HT1080 (cell line): ENCODE results near the gene CFAP107. TPM values are rescaled to one million over a fixed set of nuclear protein-coding genes. Genes with fewer than 3 reads are reported as not detected.

Experiments used
- DNase-seq: peaks from one replicate; pipeline ENCODE4 v3.0.0-alpha.2; 2015; ENCODE audit warnings: low read depth
- total RNA-seq: library from RNA; depleted of rRNA; stranded (reverse); fragments of >200 nt; shearing (Covaris generic); gene quantifications from 2 replicates; pipeline ENCODE4 v1.2.3, GENCODE V29; 2014

Gene CFAP107
- total RNA-seq, 1 experiment from 2014 or later: not detected

DNA sequence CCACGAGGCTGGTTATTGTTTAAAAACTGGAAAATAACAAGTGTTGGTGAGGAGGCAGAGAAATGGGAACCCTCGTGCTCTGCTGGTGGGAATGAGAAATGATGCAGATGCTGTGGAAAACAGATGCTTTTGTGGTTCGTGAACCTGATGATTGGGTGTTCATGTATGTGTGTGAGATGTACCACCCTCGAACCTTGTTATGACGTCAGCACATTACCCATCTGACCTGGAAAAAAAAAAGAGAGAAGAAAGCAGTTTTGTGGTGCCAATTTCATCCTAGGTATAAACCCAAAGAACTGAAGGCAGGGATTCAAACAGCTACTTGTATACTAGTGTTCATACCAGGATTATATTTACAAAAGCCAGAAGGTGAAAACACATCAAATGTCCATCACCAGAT, 6.4 kb upstream of the CFAP107 start:
- DNase-seq: no peak

GRCh38 chr1:12741946-12742345, 4.1 kb upstream of the CFAP107 start:
- DNase-seq: no peak

- no peak for DNase-seq
Measured at GRCh38 chr1:12745126-12745991, 641 bp upstream of the CFAP107 start.

- no peak for DNase-seq
Measured at GRCh38 chr1:12748778-12749355, 2.9 kb downstream of the CFAP107 start.

DNA sequence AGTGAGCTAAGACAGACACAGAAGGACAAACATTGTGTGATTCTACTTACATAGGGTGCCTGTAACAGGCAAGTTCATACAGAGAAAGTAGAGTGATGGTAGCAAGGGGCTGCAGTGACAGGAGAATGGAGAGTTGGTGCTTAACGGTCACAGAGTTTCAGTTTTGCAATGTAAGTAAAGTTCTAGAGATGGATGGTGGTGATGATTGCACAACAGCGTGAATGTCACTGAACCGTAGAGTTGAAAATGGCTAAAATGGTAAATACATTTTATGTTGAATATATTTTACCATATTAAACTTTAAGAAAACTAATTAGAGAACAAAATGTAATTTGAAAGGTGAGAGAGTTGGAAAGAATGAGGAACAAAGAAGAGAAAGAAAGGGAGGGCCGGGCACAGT, 8.7 kb downstream of the CFAP107 start:
- no peak for DNase-seq

GRCh38 chr1:12756273-12756672, 10.3 kb downstream of the CFAP107 start:
- no peak for DNase-seq

DNA sequence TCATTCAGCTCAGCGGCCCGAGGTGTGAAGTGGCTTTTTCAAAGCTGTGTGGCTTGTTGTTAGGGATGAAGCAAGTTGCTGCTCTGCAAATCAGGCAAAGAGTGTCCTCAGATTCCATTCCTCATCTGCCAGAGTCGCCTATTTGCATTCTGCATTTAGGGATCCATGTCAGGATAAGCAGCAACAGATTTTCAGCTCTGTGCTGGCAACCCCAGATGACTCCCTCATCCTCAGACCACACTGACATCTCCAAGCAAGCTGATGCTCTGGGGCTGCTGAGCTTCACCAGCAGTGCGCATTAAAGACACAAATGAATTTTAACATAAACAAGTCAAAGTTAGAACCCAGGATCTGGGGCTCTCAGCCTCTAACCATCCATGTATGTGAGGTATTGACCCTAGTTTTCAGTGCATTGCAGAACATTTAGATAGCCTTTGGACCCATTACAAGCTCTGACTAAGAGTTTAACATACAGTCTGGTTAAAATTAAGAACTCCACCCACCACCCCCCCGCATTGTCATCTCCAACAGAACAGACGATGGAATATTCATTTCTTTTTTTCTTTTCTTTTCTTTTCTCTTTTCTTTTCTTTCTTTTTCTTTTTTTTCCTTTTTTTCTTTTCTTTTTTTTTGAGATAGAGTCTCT, 10.9 kb downstream of the CFAP107 start:
- no peak for DNase-seq

GRCh38 chr1:12757836-12758235, 11.8 kb downstream of the CFAP107 start:
- no peak for DNase-seq

DNA sequence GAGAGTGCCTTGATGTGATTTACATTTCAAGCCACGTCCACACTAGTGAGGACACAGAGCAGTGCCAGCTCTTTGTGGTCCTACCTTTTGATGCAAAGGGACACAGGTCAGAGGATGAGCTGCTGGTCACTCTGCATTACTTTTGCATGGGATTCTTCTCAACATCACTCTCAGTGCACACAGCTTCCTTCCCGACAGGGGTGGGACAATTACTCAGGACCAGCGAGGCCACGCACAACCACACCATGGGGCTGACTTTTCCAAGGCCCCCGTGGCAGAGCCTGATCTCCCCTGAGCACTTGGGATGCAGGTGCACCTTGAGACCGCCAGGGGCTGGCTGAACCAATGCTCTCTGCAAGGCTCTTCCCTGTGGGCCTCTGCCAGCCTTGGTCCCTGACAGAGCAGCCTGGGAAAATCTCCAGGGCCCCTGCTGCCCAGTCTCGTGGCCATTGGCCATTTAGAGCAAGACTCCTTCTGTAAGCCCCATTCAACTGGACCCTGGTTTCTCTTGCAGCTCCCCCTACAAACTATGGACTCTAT, 14.3 kb downstream of the CFAP107 start:
- DNase-seq: peak; percentile 11

GRCh38 chr1:12761781-12762180, 15.8 kb downstream of the CFAP107 start:
- no peak for DNase-seq

GRCh38 chr1:12762766-12763165, 16.8 kb downstream of the CFAP107 start:
- no peak for DNase-seq

DNA sequence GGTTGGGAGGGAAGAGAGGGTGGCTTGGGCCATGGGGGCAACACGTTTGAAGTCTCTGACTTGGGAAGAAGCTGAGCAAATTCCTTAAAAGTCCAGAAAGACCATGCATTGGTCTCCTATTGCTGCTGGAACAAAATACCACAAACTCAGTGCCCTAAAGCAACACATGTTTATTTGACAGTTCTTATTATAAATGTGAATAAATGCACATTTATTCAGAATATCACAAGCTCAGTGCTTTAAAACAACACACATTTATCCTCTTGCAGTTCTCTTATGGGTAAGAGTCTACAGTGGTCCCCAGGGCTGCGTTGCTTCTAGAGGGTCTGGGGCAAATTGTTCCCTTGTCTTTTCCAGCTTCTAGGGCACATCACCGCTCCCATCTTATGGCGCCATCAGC, 17.5 kb downstream of the CFAP107 start:
- no peak for DNase-seq

DNA sequence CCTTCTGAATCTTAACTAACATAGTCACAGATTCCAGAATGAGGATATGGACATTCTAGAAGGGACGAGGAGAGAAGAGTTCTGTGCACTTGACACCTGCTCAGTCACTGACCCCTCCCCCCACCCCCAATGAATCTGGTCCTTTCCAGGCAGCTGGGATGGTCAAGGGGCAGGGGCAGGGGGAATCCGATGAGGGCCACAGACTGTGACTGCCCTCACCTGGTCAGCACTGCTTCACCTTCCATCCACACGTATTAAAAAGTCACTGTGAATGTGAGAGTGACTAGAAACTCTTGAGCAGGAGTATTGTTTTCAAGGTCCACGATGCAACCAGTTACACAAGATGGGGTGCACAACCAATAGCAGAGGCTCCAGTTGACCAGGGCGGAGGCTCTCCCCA, 18.0 kb downstream of the CFAP107 start:
- DNase-seq: no peak

DNA sequence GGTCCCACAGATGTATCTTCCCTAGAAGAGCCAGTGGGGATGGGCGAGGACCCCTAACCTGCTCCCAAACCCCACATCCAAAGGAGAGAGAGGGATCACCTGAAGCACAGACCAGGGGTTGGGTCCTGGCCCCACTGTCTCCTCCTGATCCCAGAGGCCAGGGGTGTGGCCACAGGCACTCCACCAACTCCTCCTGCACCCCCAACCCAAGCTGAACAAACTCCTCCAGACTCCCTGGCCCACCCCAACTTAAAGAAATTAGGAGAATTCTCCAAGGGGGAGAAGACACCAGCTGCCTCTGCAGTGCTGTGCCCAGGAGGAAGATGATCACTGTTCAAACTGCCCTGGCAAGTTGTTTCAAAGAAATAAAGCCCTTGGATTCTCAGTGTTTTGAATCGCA, 23.0 kb downstream of the CFAP107 start:
- DNase-seq: no peak

GRCh38 chr1:12769976-12770505, 24.0 kb downstream of the CFAP107 start:
- no peak for DNase-seq

GRCh38 chr1:12770620-12771019, 24.6 kb downstream of the CFAP107 start:
- no peak for DNase-seq

DNA sequence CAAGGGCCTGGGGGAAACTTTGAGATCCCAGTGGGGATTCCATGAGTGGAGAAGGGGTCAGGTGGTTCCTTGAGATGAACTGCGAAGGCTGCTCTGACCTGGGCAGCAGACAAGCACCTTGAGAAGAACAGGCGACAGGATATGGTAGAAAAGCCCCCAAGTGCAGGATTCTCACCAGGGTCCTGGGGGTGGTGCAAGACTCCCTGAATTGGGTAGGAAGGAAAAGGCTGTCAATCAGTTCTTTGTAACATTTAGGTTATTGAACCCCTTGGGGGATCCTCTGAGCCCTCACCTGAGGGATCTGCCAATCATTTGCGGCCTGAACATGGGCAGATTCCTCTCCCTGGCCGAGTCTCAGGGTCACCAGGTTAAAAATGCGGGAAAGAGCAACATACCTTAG, 25.2 kb downstream of the CFAP107 start:
- DNase-seq: no peak

DNA sequence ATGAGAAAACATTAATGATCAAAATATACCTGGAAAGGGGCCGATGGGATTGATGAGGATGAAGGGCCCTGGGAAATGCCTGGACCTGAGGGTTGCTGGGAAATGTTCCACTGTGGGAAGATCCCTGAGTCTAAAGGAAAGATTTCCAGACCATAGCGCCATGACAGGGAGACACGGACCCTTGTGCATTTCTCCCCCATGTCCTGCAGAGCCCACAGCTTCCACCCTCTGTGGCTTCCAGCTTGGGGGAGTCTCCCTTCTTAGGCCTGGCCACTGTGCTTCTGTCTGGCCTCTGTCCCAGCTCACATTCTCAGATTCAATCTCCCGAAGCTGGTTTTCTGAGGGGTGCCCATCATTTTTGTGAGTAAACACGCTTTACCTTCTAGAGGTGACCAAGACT, 26.5 kb downstream of the CFAP107 start:
- no peak for DNase-seq

- no peak for DNase-seq
Measured at GRCh38 chr1:12773438-12773837, 27.4 kb downstream of the CFAP107 start, which contains the start of gene PRAMEF12. PRAMEF12 (plus strand) TSS chr1:12773738; CDS start chr1:12774868, 1,130 bp downstream.

- DNase-seq: no peak
Measured at GRCh38 chr1:12774801-12775345, 28.9 kb downstream of the CFAP107 start.

- no peak for DNase-seq
Measured at GRCh38 chr1:12775443-12775842, 29.4 kb downstream of the CFAP107 start.
